Cardiac muscle cell (in vitro differentiated cells and primary cell): ENCODE results near the gene VSIR. TPM values are rescaled to one million over a fixed set of nuclear protein-coding genes. Genes with fewer than 3 reads are reported as not detected.

Experiments used
- DNase-seq, 2 donors: peaks; one replicate each; pipeline versions ENCODE4 v3.0.0 to v3.0.0-alpha.2; 2010 to 2017; ENCODE audit warnings: low read depth in 1 of 2, low spot score in 1 of 2
- H3K27ac ChIP-seq: fragments of 200-600 bp; sonication (generic); 2 replicates; pipeline ENCODE4 v1.5.1; 2016
- H3K27me3 ChIP-seq: fragments of 200-600 bp; sonication (generic); 2 replicates; pipeline ENCODE4 v1.6.0; 2016; ENCODE audit warnings: control low read depth
- H3K36me3 ChIP-seq: fragments of 200-600 bp; sonication (generic); 2 replicates; pipeline ENCODE4 v1.5.1; 2016; ENCODE audit warnings: control low read depth
- H3K4me1 ChIP-seq: fragments of 200-600 bp; sonication (generic); 2 replicates; pipeline ENCODE4 v1.8.1; 2017; ENCODE audit warnings: low read depth, mild to moderate bottlenecking, mixed run types
- H3K4me3 ChIP-seq: fragments of 200-600 bp; sonication (generic); 2 replicates; pipeline ENCODE4 v1.5.1; 2016; ENCODE audit warnings: mild to moderate bottlenecking
- H3K9me3 ChIP-seq: fragments of 200-600 bp; sonication (generic); 2 replicates; pipeline ENCODE4 v1.5.1; 2017; ENCODE audit warnings: low read depth, mild to moderate bottlenecking, control low read depth
- CTCF ChIP-seq: IDR thresholded peaks from 2 replicates; pipeline ENCODE4 v1.5.1; 2012; ENCODE audit warnings: low read depth, mild to moderate bottlenecking, low read length
- polyA plus RNA-seq: library from polyadenylated mRNA; unstranded; fragments of >200 nt; fragmentation: Nextera tagmentation; extraction: Ambion mirVana; gene quantifications from 2 replicates; pipeline ENCODE4 v1.2.1, GENCODE V29; 2016
- total RNA-seq: library from RNA; depleted of rRNA; stranded (reverse); fragments of >200 nt; gene quantifications from 2 replicates; pipeline ENCODE4 v1.2.3, GENCODE V29; 2016

VSIR gene
- total and polyA plus RNA-seq, 2 experiments from 2014 or later, result 1.7 to 1.8 TPM

- no peak for TF ChIP-seq CTCF
- Histone ChIP-seq H3K27me3 (peaks cover 4% of the 10 kb centered on the region), H3K4me3 (no peak overlapping the region), H3K9me3 (no peaks in the 10 kb centered on the region), H3K36me3 (no peaks in the 10 kb centered on the region), H3K27ac (no peak overlapping the region), H3K4me1 (no peaks in the 10 kb centered on the region)
- peak in 1 of 2 donors; percentile 32 for DNase-seq
Measured at GRCh38 chr10:71799608-71800453, 26.5 kb upstream of the VSIR start.

GRCh38 chr10:71799112-71799511 is 25.8 kb upstream of the VSIR start:
- Histone ChIP-seq H3K36me3 (no peaks in the 10 kb centered on the region), H3K4me3 (no peak overlapping the region), H3K27ac (no peak overlapping the region), H3K4me1 (no peaks in the 10 kb centered on the region), H3K9me3 (no peaks in the 10 kb centered on the region), H3K27me3 (no peaks in the 10 kb centered on the region)
- no peak for TF ChIP-seq CTCF
- no peak for DNase-seq

- H3K9me3 ChIP-seq, result no peaks in the 10 kb centered on the region
- TF ChIP-seq CTCF, result no peak
- H3K27ac ChIP-seq, result no peak overlapping the region
- H3K4me1 ChIP-seq, result no peaks in the 10 kb centered on the region
- H3K4me3 ChIP-seq, result no peak overlapping the region
- DNase-seq, result no peak
- H3K27me3 ChIP-seq, result no peaks in the 10 kb centered on the region
- no peaks in the 10 kb centered on the region for H3K36me3 ChIP-seq
Measured at GRCh38 chr10:71798308-71798624, 24.9 kb upstream of the VSIR start.

GRCh38 chr10:71797533-71798307 is 24.4 kb upstream of the VSIR start:
- Histone ChIP-seq H3K27ac (no peak overlapping the region), H3K9me3 (no peaks in the 10 kb centered on the region), H3K4me3 (no peak overlapping the region), H3K4me1 (no peaks in the 10 kb centered on the region), H3K36me3 (no peaks in the 10 kb centered on the region), H3K27me3 (no peaks in the 10 kb centered on the region)
- no peak for DNase-seq
- no peak for TF ChIP-seq CTCF

GRCh38 chr10:71796749-71797405 is 23.6 kb upstream of the VSIR start:
- Histone ChIP-seq H3K9me3 (no peaks in the 10 kb centered on the region), H3K4me1 (no peaks in the 10 kb centered on the region), H3K27me3 (no peaks in the 10 kb centered on the region), H3K36me3 (no peaks in the 10 kb centered on the region), H3K4me3 (no peak overlapping the region), H3K27ac (no peak overlapping the region)
- no peak for DNase-seq
- TF ChIP-seq CTCF, result no peak
